Raji (cell line): ENCODE data around the gene C11orf24.

Source experiments
- POLR2A ChIP-seq: IDR thresholded peaks from 2 replicates; pipeline ENCODE4 v1.6.1; 2011; ENCODE audit warnings: low read depth, low read length, control low read depth; ENCODE audit not compliant: insufficient read depth

The C11orf24 gene

GRCh38 chr11:68303083-68303482 lies 31.3 kb upstream of the C11orf24 start:
- TF ChIP-seq POLR2A, result no peak

- no peak for TF ChIP-seq POLR2A
Measured at GRCh38 chr11:68302670-68303069, 30.9 kb upstream of the C11orf24 start.

GRCh38 chr11:68302256-68302655 lies 30.5 kb upstream of the C11orf24 start:
- no peak for TF ChIP-seq POLR2A

- TF ChIP-seq POLR2A, result no peak
Measured at GRCh38 chr11:68300076-68300830, 28.5 kb upstream of the C11orf24 start.

- no peak for TF ChIP-seq POLR2A
Measured at GRCh38 chr11:68298659-68299516, 27.1 kb upstream of the C11orf24 start.

- TF ChIP-seq POLR2A, result no peak
Measured at GRCh38 chr11:68297812-68298658, 26.3 kb upstream of the C11orf24 start.

GRCh38 chr11:68297494-68297811 lies 25.7 kb upstream of the C11orf24 start:
- TF ChIP-seq POLR2A, result no peak

GRCh38 chr11:68297052-68297378 lies 25.2 kb upstream of the C11orf24 start:
- no peak for TF ChIP-seq POLR2A

GRCh38 chr11:68296344-68297051 lies 24.7 kb upstream of the C11orf24 start:
- TF ChIP-seq POLR2A, result no peak

GRCh38 chr11:68295940-68296339 lies 24.2 kb upstream of the C11orf24 start:
- TF ChIP-seq POLR2A, result no peak

GRCh38 chr11:68295271-68295670 lies 23.5 kb upstream of the C11orf24 start:
- no peak for TF ChIP-seq POLR2A

GRCh38 chr11:68293708-68294107 lies 21.9 kb upstream of the C11orf24 start:
- no peak for TF ChIP-seq POLR2A

- no peak for TF ChIP-seq POLR2A
Measured at GRCh38 chr11:68289456-68289855, 17.7 kb upstream of the C11orf24 start.

- no peak for TF ChIP-seq POLR2A
Measured at GRCh38 chr11:68287419-68287818, 15.6 kb upstream of the C11orf24 start.

- TF ChIP-seq POLR2A, result no peak
Measured at GRCh38 chr11:68282861-68283230, 11.1 kb upstream of the C11orf24 start.
